ENCODE results near the gene PLCB2.

The PLCB2 gene

GRCh38 chr15:40353697-40354096, 46.0 kb upstream of the PLCB2 start:
- H3K4me3 ChIP-seq (ENCODE audit: low read depth, low read length) = no peak overlapping the region
- no peak for TF ChIP-seq POLR2A (IDR thresholded peaks at IDR 0.05; ENCODE audit: extremely low read depth, insufficient read length)
- no peak for TF ChIP-seq MAX (IDR thresholded peaks at IDR 0.05; ENCODE audit: low read depth, low read length)
- TF ChIP-seq, protein P1, sequence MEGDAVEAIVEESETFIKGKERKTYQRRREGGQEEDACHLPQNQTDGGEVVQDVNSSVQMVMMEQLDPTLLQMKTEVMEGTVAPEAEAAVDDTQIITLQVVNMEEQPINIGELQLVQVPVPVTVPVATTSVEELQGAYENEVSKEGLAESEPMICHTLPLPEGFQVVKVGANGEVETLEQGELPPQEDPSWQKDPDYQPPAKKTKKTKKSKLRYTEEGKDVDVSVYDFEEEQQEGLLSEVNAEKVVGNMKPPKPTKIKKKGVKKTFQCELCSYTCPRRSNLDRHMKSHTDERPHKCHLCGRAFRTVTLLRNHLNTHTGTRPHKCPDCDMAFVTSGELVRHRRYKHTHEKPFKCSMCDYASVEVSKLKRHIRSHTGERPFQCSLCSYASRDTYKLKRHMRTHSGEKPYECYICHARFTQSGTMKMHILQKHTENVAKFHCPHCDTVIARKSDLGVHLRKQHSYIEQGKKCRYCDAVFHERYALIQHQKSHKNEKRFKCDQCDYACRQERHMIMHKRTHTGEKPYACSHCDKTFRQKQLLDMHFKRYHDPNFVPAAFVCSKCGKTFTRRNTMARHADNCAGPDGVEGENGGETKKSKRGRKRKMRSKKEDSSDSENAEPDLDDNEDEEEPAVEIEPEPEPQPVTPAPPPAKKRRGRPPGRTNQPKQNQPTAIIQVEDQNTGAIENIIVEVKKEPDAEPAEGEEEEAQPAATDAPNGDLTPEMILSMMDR (IDR thresholded peaks at IDR 0.05; ENCODE audit: low read depth, low read length) = no peak
- TF ChIP-seq MYC (IDR thresholded peaks at IDR 0.05; ENCODE audit: low read depth, low read length) = no peak
- DNase-seq (ENCODE audit: low read depth) = no peak

DNA sequence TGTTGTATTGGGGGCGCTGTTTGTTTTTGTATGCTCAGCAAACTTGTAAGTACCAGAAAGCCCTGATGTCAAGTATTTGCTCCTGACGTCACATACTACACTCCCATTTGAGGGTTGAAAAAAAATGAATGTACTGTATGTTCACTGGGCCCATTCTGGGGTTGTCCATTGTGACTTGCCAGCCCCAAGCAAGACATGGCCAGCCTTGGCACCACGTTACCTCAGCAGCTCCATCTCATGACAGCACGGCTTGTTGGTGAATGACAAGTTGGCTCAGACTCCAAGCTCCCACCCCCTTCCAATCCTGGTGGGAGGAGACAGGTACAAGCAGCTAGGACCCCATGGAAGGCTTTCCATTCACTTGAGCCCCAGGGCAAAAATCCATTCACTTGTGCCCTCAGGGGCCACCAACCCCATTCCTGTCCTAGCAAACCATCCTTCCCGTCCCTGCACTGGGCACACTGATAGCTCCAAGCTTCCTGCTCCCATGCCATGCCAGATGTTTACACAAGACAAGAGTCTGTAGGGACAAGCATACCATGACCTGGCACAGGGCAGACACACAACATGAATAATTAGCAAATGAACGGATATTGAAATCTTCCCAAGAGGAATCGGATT, 44.7 kb upstream of the PLCB2 start:
- no peak overlapping the region for H3K4me3 ChIP-seq (ENCODE audit: low read depth, low read length)
- TF ChIP-seq, protein P1 (IDR thresholded peaks at IDR 0.05; ENCODE audit: low read depth, low read length) = no peak
- TF ChIP-seq MYC (IDR thresholded peaks at IDR 0.05; ENCODE audit: low read depth, low read length) (no peak), POLR2A (IDR thresholded peaks at IDR 0.05; ENCODE audit: extremely low read depth, insufficient read length) (no peak), MAX (IDR thresholded peaks at IDR 0.05; ENCODE audit: low read depth, low read length) (no peak)
- no peak for DNase-seq (ENCODE audit: low read depth)

- H3K4me3 ChIP-seq (ENCODE audit: low read depth, low read length) = no peak overlapping the region
- no peak for DNase-seq (ENCODE audit: low read depth)
- TF ChIP-seq, protein P1 (IDR thresholded peaks at IDR 0.05; ENCODE audit: low read depth, low read length) = no peak
- no peak for TF ChIP-seq POLR2A (IDR thresholded peaks at IDR 0.05; ENCODE audit: extremely low read depth, insufficient read length)
- no peak for TF ChIP-seq MAX (IDR thresholded peaks at IDR 0.05; ENCODE audit: low read depth, low read length)
- TF ChIP-seq MYC (IDR thresholded peaks at IDR 0.05; ENCODE audit: low read depth, low read length) = no peak
Observed at GRCh38 chr15:40349163-40349562, 41.4 kb upstream of the PLCB2 start.

- no peak overlapping the region for H3K4me3 ChIP-seq (ENCODE audit: low read depth, low read length)
- DNase-seq (ENCODE audit: low read depth) = no peak
- TF ChIP-seq MAX (IDR thresholded peaks at IDR 0.05; ENCODE audit: low read depth, low read length) (no peak), MYC (IDR thresholded peaks at IDR 0.05; ENCODE audit: low read depth, low read length) (no peak), POLR2A (IDR thresholded peaks at IDR 0.05; ENCODE audit: extremely low read depth, insufficient read length) (no peak)
- TF ChIP-seq, protein P1 (IDR thresholded peaks at IDR 0.05; ENCODE audit: low read depth, low read length) = no peak
Observed at GRCh38 chr15:40348474-40348870, 40.7 kb upstream of the PLCB2 start.

DNA sequence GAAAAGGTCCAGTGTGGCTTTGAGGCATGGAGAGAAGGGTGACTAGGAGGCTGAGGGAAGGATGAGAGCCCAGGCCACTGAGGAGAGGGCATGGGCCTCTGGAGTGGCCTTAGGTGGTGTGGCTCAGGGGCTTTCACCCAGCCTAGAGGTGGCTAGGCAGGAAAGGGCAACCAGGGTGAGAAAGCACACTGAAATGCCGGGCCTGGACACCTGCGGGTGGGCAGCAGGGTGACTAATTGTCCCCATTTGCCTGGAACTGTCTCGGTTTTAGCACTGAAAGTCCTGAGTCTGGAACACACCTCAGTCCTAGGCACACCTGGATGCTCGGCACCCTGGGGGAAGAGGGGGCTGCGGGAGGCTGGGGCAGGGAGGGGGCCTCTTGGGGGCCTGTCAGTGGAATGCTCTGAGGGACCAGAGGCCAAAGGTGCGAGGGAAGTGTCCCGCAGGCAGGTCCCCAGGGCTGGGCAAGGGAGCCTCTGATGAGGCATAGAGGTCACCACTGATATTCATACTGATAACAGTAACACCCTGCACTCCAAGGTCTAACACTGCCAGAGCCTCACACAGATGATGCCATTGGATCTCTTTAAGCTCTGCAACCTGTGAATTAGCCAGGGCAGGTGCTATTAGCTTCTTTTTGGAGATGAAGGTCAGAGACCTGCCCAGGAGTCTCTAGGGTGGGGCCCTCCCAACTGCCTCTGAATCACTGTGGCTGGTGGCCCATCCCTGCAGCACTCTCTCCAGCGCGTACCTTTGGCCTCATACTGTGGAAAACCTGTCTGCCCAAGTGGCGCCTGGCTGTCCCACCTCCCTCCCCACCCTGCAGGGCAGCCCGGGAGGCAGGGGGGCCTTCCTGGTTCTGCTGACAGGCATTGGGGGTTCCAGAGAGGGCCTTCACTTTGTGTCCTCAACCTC, 40.1 kb upstream of the PLCB2 start:
- TF ChIP-seq MYC (IDR thresholded peaks at IDR 0.05; ENCODE audit: low read depth, low read length) = no peak
- no peak for TF ChIP-seq POLR2A (IDR thresholded peaks at IDR 0.05; ENCODE audit: extremely low read depth, insufficient read length)
- TF ChIP-seq, protein P1 (IDR thresholded peaks at IDR 0.05; ENCODE audit: low read depth, low read length) = no peak
- no peak for TF ChIP-seq MAX (IDR thresholded peaks at IDR 0.05; ENCODE audit: low read depth, low read length)
- H3K4me3 ChIP-seq (ENCODE audit: low read depth, low read length) = no peak overlapping the region
- DNase-seq (ENCODE audit: low read depth) = no peak
